KBM-7 (cell line): ENCODE data around the gene FSCB.
"Not testable (repeated sequence)": the region's sequence is repeated elsewhere in the genome, so short reads cannot be mapped to it uniquely, and the experiment has no call there.

Source experiments
- DNase-seq: peaks from one replicate; pipeline ENCODE4 v3.0.0-alpha.2; 2015
- in situ Hi-C: fragments of 300-500 bp; cut with MboI; formaldehyde crosslinking; loops from 2 replicates; pipeline ENCODE4 v1.14.3; 2020; ENCODE audit warnings: low sequenced_read_pairs, low pct_unique_long_range_greater_than_20kb, mixed read lengths

The FSCB gene

GRCh38 chr14:44507183-44507582, at the start of gene FSCB:
FSCB (minus strand) TSS chr14:44507283; CDS start chr14:44506987, 296 bp downstream.
- in situ Hi-C loops: no loop called here
- no peak for DNase-seq

- in situ Hi-C loops: no loop called here
- DNase-seq: no peak
These were observed 24.6 kb upstream of the FSCB start for GRCh38 chr14:44531658-44532057.

- in situ Hi-C loops: no loop called here
- DNase-seq: no peak
These were observed 23.4 kb upstream of the FSCB start for GRCh38 chr14:44530475-44530874.

- in situ Hi-C loops: no loop called here
- no peak for DNase-seq
These were observed 21.9 kb upstream of the FSCB start for GRCh38 chr14:44529026-44529425.

GRCh38 chr14:44528180-44528579, 21.1 kb upstream of the FSCB start:
- DNase-seq: no peak
- in situ Hi-C loops: no loop called here

- in situ Hi-C loops: no loop called here
- no peak for DNase-seq
These were observed 18.2 kb upstream of the FSCB start for GRCh38 chr14:44525237-44525636.

- DNase-seq, in situ Hi-C loops: not testable (repeated sequence)
These were observed 8.6 kb upstream of the FSCB start for GRCh38 chr14:44515668-44516067.

- no peak for DNase-seq
- in situ Hi-C loops: no loop called here
These were observed 1.8 kb upstream of the FSCB start for GRCh38 chr14:44508834-44509233.

GRCh38 chr14:44505588-44505987, 1.5 kb downstream of the FSCB start:
- DNase-seq: peak; percentile 1

GRCh38 chr14:44497148-44497547, 9.9 kb downstream of the FSCB start:
- no peak for DNase-seq
- in situ Hi-C loops: no loop called here

More at GRCh38 chr14:44505588-44505987, 1.5 kb downstream of the FSCB start:
- in situ Hi-C loops: no loop called here

- in situ Hi-C loops: no loop called here
- no peak for DNase-seq
These were observed 12.9 kb downstream of the FSCB start for GRCh38 chr14:44494137-44494536.

- in situ Hi-C loops: no loop called here
- DNase-seq: no peak
These were observed 16.1 kb downstream of the FSCB start for GRCh38 chr14:44490966-44491365.

GRCh38 chr14:44477953-44478352, 29.1 kb downstream of the FSCB start:
- no peak for DNase-seq
- in situ Hi-C loops: no loop called here

GRCh38 chr14:44468771-44469170, 38.3 kb downstream of the FSCB start:
- in situ Hi-C loops: no loop called here
- no peak for DNase-seq

GRCh38 chr14:44463356-44464004, 43.6 kb downstream of the FSCB start:
- in situ Hi-C loops: no loop called here

GRCh38 chr14:44462381-44462780, 44.7 kb downstream of the FSCB start:
- in situ Hi-C loops: no loop called here
- DNase-seq: no peak

More at GRCh38 chr14:44463356-44464004, 43.6 kb downstream of the FSCB start:
- no peak for DNase-seq

- in situ Hi-C loops: no loop called here
- no peak for DNase-seq
These were observed 45.3 kb downstream of the FSCB start for GRCh38 chr14:44461811-44462210.
